Measurements from ENCODE around the gene EMC1. TPM values are rescaled to one million over a fixed set of nuclear protein-coding genes. Genes with fewer than 3 reads are reported as not detected.

Gene EMC1
- total and polyA plus RNA-seq, 9 donors, result 15.0 to 53.9 (median 34.4) TPM

- Histone ChIP-seq H3K36me3 (no peaks in the 10 kb centered on the region), H3K27ac (no peak overlapping the region), H3K27me3 (no peaks in the 10 kb centered on the region), H3K9me3 (no peaks in the 10 kb centered on the region), H3K4me1 (ENCODE audit: insufficient read depth) (peaks cover 3% of the 10 kb centered on the region), H3K4me3 (no peak overlapping the region)
- 87 to 90% (median 89%) methylated on average over 4 of the region's 4 CpGs for WGBS, 3 donors
- TF ChIP-seq EP300 (IDR thresholded peaks at IDR 0.05) (no peak), POLR2A (IDR thresholded peaks at IDR 0.05) (no peak), CTCF (IDR thresholded peaks at IDR 0.05) (no peak)
- DNase-seq, result no peak
- intact Hi-C loops (cut with DNase I), result no loop called here
Measured at GRCh38 chr1:19199969-19200604, 51.2 kb downstream of the EMC1 start.

- no peaks in the 10 kb centered on the region for H3K9me3 ChIP-seq
- H3K27me3 ChIP-seq, result no peaks in the 10 kb centered on the region
- peaks cover 3% of the 10 kb centered on the region for H3K4me1 ChIP-seq (ENCODE audit: insufficient read depth)
- no peak for DNase-seq
- intact Hi-C loops (cut with DNase I), result no loop called here
- TF ChIP-seq CTCF (IDR thresholded peaks at IDR 0.05) (no peak), POLR2A (IDR thresholded peaks at IDR 0.05) (no peak), EP300 (IDR thresholded peaks at IDR 0.05) (no peak)
- no peak overlapping the region for H3K4me3 ChIP-seq
- 90 to 94% (median 94%) methylated on average over 4 of the region's 4 CpGs for WGBS, 3 donors
- no peak overlapping the region for H3K27ac ChIP-seq
- no peaks in the 10 kb centered on the region for H3K36me3 ChIP-seq
Measured at GRCh38 chr1:19199329-19199968, 51.9 kb downstream of the EMC1 start.

GRCh38 chr1:19198820-19199219 is 52.5 kb downstream of the EMC1 start:
- WGBS, 3 donors, result 92 to 95% (median 93%) methylated on average over 4 of the region's 4 CpGs
- no peaks in the 10 kb centered on the region for H3K9me3 ChIP-seq
- no peak overlapping the region for H3K27ac ChIP-seq
- no peaks in the 10 kb centered on the region for H3K36me3 ChIP-seq
- H3K27me3 ChIP-seq, result no peaks in the 10 kb centered on the region
- TF ChIP-seq EP300 (IDR thresholded peaks at IDR 0.05), result no peak
- no peak for TF ChIP-seq POLR2A (IDR thresholded peaks at IDR 0.05)
- no peak for TF ChIP-seq CTCF (IDR thresholded peaks at IDR 0.05)
- intact Hi-C loops (cut with DNase I), result no loop called here
- H3K4me1 ChIP-seq (ENCODE audit: insufficient read depth), result peaks cover 3% of the 10 kb centered on the region
- DNase-seq, result no peak
- H3K4me3 ChIP-seq, result no peak overlapping the region

- Histone ChIP-seq H3K4me3 (no peak overlapping the region), H3K27ac (no peak overlapping the region), H3K27me3 (no peaks in the 10 kb centered on the region), H3K9me3 (no peaks in the 10 kb centered on the region), H3K36me3 (no peaks in the 10 kb centered on the region), H3K4me1 (ENCODE audit: insufficient read depth) (peaks cover 3% of the 10 kb centered on the region)
- 52 to 71% (median 58%) methylated on average over 2 of the region's 2 CpGs for WGBS, 3 donors
- intact Hi-C loops (cut with DNase I), result no loop called here
- no peak for DNase-seq
- TF ChIP-seq CTCF (IDR thresholded peaks at IDR 0.05) (no peak), EP300 (IDR thresholded peaks at IDR 0.05) (no peak), POLR2A (IDR thresholded peaks at IDR 0.05) (no peak)
Measured at GRCh38 chr1:19197845-19198244, 53.5 kb downstream of the EMC1 start.

Data from ovary (tissue), 9 donors.